Suppressor macrophage treated with lipopolysaccharide for 1 hour (primary cell): Measurements from ENCODE around the gene ELOA.
A peak's percentile ranks its signal among the peaks of the same experiment; 100 is the strongest.
"Not testable (repeated sequence)": the region's sequence is repeated elsewhere in the genome, so short reads cannot be mapped to it uniquely, and the experiment has no call there.

ENCODE experiments used
- DNase-seq, 3 donors: peaks; one replicate each; pipeline ENCODE4 v3.0.0-alpha.2; 2020 to 2022

The ELOA gene

DNA sequence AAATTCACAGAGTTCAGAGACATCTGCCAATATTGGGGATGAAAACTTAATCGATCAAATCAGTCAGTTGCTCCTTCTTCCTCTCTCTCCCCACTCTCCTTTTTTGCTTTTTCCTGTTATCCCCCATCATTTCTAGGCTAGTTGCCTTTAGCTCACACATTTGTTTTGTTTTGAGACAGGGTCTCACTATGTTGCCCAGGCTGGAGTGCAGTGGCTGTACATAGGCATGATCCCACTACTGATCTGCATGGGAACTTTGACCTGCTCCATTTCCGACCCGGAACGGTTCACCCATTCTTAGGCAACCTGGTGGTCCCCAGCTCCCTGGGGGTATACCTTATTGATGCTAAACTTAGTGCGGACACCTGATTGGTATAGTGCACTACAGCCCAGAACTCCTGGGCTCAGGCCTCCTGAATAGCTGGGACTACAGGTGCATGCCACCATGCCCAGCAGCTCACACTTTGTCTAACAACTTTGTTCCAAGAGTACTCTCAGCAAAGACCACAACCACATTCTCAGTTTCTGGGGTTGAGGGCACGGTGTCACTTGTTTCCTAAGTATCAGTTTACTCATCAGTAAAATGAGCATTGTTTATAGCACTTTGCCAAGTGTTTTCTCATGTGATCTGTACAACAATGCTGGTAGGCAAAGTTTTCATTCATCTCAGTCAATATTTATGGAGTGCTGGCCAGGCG, 6.7 kb upstream of the ELOA start:
- DNase-seq = no peak

GRCh38 chr1:23741609-23742008, 1.7 kb upstream of the ELOA start:
- no peak for DNase-seq

DNA sequence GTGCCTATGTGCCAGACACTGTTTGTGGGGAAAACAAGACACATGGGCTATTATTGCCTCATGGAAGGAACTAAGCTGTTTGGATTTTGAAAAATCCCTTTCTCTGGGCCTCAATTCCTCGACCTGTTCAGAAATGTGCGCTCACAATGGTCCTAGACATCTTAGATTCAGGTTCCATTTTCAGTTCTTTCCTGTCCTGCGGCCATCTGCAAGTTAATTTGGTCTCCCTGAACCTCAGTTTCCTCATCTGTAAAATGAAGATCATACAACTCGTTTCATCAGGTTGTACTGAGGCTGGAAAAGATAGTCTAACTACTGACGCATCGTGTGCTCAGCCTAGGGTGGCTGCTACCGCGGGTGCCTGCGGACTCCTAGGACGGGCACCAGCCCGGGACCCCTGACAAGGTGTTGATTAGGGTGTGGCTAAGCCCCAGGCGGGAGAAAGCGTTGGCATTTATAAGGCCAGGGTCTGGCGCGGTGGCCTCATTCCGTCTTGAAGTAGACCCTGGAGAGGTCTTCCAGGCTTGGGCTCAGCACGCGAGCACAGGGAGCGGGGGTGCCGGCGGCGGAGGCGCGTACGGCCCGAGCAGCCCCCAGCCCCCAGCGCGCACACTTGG, 493 bp upstream of the ELOA start:
- no peak for DNase-seq

GRCh38 chr1:23745515-23745914, 2.2 kb downstream of the ELOA start:
- peak; percentile 41 to 64 (median 60) for DNase-seq

DNA sequence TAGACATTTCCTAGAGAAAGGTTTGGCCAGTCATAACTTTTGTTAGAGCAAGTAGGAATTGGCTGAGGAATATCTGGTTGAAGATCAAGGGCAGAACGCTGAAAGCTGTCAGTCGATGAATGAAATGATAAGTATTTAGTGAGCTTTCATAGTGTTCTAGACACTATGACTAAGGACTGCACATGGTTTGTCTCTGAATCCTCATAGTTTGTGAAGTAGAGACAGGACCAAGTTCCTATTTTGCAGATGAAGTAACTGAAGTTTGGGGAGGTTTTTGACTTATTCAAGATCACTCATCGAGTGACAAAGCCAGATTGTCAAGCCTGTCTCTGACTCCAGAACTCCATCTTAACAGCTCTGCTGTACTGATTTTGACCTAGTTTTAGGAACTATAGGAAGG, 4.7 kb downstream of the ELOA start:
- peak; percentile 51 to 73 (median 68) for DNase-seq

DNA sequence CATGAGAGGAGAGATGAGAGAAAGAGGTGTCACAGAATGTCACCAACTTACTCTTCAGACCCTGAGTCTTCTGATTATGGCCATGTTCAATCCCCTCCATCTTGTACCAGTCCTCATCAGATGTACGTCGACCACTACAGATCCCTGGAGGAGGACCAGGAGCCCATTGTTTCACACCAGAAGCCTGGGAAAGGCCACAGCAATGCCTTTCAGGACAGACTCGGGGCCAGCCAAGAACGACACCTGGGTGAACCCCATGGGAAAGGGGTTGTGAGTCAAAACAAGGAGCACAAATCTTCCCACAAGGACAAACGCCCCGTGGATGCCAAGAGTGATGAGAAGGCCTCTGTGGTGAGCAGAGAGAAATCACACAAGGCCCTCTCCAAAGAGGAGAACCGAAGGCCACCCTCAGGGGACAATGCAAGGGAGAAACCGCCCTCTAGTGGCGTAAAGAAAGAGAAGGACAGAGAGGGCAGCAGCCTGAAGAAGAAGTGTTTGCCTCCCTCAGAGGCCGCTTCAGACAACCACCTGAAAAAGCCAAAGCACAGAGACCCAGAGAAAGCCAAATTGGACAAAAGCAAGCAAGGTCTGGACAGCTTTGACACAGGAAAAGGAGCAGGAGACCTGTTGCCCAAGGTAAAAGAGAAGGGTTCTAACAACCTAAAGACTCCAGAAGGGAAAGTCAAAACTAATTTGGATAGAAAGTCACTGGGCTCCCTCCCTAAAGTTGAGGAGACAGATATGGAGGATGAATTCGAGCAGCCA, 8.0 kb downstream of the ELOA start:
- DNase-seq = peak; percentile 75 to 77 (median 75)

- DNase-seq = no peak
Measured at GRCh38 chr1:23751815-23752200, 8.5 kb downstream of the ELOA start.

- no peak for DNase-seq
Measured at GRCh38 chr1:23752909-23753308, 9.6 kb downstream of the ELOA start.

DNA sequence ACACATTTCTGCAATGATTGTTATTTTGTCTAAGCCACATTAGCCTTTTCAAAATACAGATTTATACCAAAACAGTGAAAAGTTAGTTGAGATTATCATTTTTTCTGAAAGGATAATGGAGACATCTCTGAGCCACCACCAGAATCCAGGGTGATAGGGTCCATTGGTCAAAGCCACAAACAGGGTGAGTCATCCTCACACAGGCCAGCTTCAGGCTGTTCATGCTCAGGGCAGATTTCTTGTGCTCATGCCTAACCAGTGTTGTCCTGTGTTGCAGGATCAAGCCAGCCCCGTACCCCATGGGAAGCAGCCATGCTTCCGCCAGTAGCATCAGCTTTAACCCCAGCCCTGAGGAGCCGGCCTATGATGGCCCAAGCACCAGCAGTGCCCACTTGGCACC, 13.4 kb downstream of the ELOA start:
- no peak for DNase-seq

DNA sequence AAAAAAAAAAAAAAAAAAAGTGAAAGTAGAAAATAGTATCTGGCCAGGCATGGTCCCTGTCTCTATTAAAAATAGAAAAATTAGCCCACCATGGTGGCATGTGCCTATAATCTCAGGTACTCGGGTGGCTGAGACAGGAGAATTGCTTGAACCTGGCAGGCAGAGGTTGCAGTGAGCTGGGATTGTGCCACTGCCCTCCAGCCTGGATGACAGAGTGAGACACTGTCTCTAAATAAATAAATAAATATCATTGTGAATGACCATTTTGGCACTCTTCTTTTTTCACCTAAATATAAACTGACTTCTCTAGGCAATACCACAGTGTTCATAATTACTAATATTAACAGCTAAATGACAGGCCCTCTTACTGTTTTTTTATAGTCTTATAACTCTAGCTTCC, 14.5 kb downstream of the ELOA start:
- DNase-seq = no peak

DNA sequence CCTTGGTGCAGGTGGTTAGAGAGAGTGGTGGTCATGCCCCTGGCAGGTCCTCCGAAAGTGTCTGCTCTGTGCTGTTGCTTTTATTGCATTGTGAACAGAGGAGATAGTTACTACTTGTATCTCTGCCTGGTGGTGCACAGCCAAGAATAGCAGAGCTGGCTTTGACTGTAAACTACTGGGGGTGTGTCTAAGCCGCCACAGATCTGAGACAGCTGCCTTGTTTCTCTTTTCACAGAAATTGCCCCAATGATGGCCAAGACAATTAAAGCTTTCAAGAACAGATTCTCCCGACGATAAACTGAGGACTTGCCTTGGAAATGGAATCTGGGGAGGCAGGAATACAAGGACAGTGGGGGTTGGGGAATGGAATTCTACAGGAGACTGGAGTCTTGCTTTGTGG, 16.0 kb downstream of the ELOA start:
- DNase-seq = no peak

GRCh38 chr1:23763041-23763577, 19.8 kb downstream of the ELOA start:
- DNase-seq = no peak

DNA sequence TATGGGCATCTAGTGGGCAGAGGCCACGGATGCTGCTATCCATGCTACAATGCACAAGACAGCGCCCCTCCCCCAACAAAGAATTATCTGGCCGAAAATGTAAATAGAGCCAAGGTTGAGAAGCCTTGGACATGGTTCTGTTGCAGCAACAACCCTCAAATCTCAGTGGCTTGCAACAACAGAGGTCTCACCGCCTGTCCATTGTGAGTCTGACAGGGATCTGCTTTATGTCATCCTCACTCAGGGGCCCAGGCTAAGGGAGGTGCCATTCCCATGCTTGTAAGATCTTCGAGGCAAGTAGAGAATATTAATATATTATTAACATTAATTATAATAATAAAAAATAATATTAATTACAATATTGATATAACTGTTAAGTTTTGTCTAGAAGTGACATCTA, 25.5 kb downstream of the ELOA start:
- DNase-seq = no peak

- peak; percentile 89 to 92 (median 90) for DNase-seq
Measured at GRCh38 chr1:23772049-23772853, 29.0 kb downstream of the ELOA start.

- DNase-seq = no peak
Measured at GRCh38 chr1:23772854-23773242, 29.6 kb downstream of the ELOA start.

DNA sequence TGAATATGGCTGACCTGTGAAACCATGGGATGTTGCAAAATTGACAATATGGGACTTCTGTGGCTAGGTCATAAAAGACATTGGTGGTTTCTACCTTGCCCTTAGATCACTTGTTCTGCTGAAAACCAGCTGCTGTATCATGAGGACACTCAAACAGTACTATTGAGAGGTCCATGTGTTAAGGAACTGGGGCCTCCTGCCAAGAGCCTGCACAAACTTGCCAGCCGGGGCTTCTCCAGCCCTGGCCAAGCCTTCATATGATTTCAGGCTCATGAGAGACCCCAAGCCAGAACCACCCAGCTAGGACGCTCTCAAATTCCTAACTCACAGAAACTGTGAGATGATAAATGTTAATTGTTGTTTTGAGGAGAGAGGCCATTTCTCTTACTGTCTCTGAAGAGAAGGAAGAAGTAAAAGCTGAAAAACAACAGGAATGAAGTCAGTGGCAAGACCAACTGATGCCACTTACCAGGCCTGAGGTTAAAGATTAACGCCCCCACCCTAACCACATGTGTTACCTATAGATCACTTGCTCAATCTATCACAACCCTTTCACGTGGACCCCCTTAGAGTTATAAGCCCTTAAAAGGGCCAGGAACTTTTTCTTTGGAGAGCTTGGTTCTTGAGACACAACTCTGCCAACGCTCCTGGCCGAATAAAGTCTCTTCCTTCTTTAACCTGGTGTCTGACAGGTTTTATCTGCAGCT, 31.1 kb downstream of the ELOA start:
- no peak for DNase-seq

GRCh38 chr1:23776217-23776616, 32.9 kb downstream of the ELOA start:
- DNase-seq = no peak

- DNase-seq = peak; percentile 90 to 94 (median 91)
Measured at GRCh38 chr1:23777979-23778814, 34.9 kb downstream of the ELOA start, which contains the start of gene PITHD1. PITHD1 (plus strand) TSS chr1:23778418; CDS start chr1:23778516, 98 bp downstream.

GRCh38 chr1:23779826-23780371, 36.6 kb downstream of the ELOA start:
- peak; percentile 45 to 72 (median 67) for DNase-seq

- DNase-seq = not testable (repeated sequence)
Measured at GRCh38 chr1:23783141-23783540, 39.9 kb downstream of the ELOA start.

- DNase-seq = peak in 1 of 3 donors; percentile 16
Measured at GRCh38 chr1:23784846-23785245, 41.6 kb downstream of the ELOA start.
